KMS-11 (cell line): ENCODE measurements around the gene CIBAR2.

Experiments
- H2AFZ ChIP-seq: fragments of 200-600 bp; sonication (generic); 2 replicates; pipeline ENCODE4 v1.6.1; 2016; ENCODE audit warnings: antibody characterized with exemption, mixed run types, low read depth
- H3K27ac ChIP-seq: fragments of 200-600 bp; sonication (generic); 2 replicates; pipeline ENCODE4 v1.6.1; 2016; ENCODE audit warnings: mild to moderate bottlenecking, mixed run types
- H3K27me3 ChIP-seq: fragments of 200-600 bp; sonication (generic); 2 replicates; pipeline ENCODE4 v1.6.1; 2017; ENCODE audit warnings: mild to moderate bottlenecking, low read depth, mixed run types, moderate library complexity; ENCODE audit not compliant: insufficient read depth
- H3K36me3 ChIP-seq: fragments of 200-600 bp; sonication (generic); 2 replicates; pipeline ENCODE4 v1.6.1; 2017; ENCODE audit warnings: mild to moderate bottlenecking, mixed run types; ENCODE audit not compliant: insufficient read depth
- H3K4me1 ChIP-seq: fragments of 200-600 bp; sonication (generic); 2 replicates; pipeline ENCODE4 v1.6.1; 2016; ENCODE audit warnings: mild to moderate bottlenecking, low read depth, mixed run types; ENCODE audit not compliant: poor library complexity, severe bottlenecking
- H3K4me2 ChIP-seq: fragments of 200-600 bp; sonication (generic); 2 replicates; pipeline ENCODE4 v1.7.0; 2016; ENCODE audit warnings: mild to moderate bottlenecking, mixed run types
- H3K4me3 ChIP-seq: fragments of 200-600 bp; sonication (generic); IDR thresholded peaks from 2 replicates; pipeline ENCODE4 v1.6.1; 2017; ENCODE audit warnings: low read depth, low read length, mixed read lengths; ENCODE audit not compliant: insufficient read depth
- H3K79me2 ChIP-seq: fragments of 200-600 bp; sonication (generic); 2 replicates; pipeline ENCODE4 v1.6.1; 2016; ENCODE audit warnings: low read depth, mixed run types; ENCODE audit not compliant: insufficient read depth
- H3K9ac ChIP-seq: fragments of 200-600 bp; sonication (generic); 2 replicates; pipeline ENCODE4 v1.6.1; 2016; ENCODE audit warnings: mild to moderate bottlenecking, mixed run types
- H4K20me1 ChIP-seq: fragments of 200-600 bp; sonication (generic); 2 replicates; pipeline ENCODE4 v1.6.1; 2016; ENCODE audit warnings: mild to moderate bottlenecking, mixed run types; ENCODE audit not compliant: insufficient read depth
- TF ChIP-seq, protein P1 (sequence below): fragments of 200-600 bp; sonication (generic); conservative IDR thresholded peaks from 2 replicates; pipeline ENCODE4 v1.6.1; 2017; ENCODE audit warnings: low read depth, mild to moderate bottlenecking, antibody characterized with exemption, low read length, moderate library complexity, mixed read lengths

CIBAR2 gene

GRCh38 chr16:85139881-85140339, 27.6 kb upstream of the CIBAR2 start:
- H3K27me3 ChIP-seq = peaks cover 100% of the 10 kb centered on the region
- no peaks in the 10 kb centered on the region for H3K4me1 ChIP-seq
- no peak overlapping the region for H3K4me2 ChIP-seq
- no peak overlapping the region for H3K4me3 ChIP-seq
- H3K27ac ChIP-seq = no peak overlapping the region
- no peak overlapping the region for H2AFZ ChIP-seq
- TF ChIP-seq, protein P1, sequence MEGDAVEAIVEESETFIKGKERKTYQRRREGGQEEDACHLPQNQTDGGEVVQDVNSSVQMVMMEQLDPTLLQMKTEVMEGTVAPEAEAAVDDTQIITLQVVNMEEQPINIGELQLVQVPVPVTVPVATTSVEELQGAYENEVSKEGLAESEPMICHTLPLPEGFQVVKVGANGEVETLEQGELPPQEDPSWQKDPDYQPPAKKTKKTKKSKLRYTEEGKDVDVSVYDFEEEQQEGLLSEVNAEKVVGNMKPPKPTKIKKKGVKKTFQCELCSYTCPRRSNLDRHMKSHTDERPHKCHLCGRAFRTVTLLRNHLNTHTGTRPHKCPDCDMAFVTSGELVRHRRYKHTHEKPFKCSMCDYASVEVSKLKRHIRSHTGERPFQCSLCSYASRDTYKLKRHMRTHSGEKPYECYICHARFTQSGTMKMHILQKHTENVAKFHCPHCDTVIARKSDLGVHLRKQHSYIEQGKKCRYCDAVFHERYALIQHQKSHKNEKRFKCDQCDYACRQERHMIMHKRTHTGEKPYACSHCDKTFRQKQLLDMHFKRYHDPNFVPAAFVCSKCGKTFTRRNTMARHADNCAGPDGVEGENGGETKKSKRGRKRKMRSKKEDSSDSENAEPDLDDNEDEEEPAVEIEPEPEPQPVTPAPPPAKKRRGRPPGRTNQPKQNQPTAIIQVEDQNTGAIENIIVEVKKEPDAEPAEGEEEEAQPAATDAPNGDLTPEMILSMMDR = no peak
- no peak overlapping the region for H3K9ac ChIP-seq
- no peaks in the 10 kb centered on the region for H3K79me2 ChIP-seq
- no peaks in the 10 kb centered on the region for H3K36me3 ChIP-seq
- H4K20me1 ChIP-seq = no peaks in the 10 kb centered on the region

DNA sequence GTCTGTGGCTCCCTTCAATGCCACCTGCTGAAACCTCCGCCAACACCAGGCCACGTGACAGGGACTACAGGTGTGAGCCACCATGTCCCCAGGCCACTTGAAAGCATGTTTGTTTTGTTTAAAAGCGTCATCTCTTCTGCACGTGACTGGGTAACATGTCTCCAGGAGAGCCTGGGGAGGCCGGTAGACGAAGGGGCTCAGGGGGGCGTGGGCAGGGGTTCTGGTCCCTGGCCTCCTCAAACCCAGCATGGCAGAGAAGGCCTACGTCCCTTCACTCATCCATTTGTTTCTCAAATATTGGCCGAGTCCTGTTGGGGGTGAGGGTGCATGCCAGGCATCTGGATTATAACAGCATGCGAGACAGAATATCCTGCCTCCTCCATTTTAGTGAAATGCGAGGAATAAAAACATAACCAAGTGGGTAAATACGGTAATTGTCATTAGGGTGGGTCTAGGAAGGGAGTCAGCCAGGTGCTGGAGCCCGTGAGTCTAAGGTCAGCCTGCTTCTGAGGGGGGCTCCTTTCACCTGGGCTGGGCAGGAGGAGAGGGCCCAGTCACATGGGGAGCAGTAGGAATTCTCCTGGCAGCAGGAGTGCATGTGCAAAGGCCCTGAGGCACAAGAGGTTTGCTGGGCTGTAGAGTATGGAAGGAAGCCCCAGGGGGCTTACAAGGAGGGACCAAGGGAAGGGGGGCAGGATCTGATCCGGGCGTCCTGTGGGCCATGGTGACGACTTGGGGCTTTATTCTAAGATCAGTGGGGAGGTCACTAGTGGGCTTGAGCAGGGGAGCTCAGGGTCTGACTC, 26.8 kb upstream of the CIBAR2 start:
- no peak overlapping the region for H2AFZ ChIP-seq
- peaks cover 99% of the 10 kb centered on the region for H3K27me3 ChIP-seq
- H3K79me2 ChIP-seq = no peaks in the 10 kb centered on the region
- no peak overlapping the region for H3K4me3 ChIP-seq
- H3K9ac ChIP-seq = no peak overlapping the region
- H3K27ac ChIP-seq = no peak overlapping the region
- no peaks in the 10 kb centered on the region for H4K20me1 ChIP-seq
- TF ChIP-seq, protein P1 = no peak
- no peaks in the 10 kb centered on the region for H3K4me1 ChIP-seq
- no peak overlapping the region for H3K4me2 ChIP-seq
- H3K36me3 ChIP-seq = no peaks in the 10 kb centered on the region

DNA sequence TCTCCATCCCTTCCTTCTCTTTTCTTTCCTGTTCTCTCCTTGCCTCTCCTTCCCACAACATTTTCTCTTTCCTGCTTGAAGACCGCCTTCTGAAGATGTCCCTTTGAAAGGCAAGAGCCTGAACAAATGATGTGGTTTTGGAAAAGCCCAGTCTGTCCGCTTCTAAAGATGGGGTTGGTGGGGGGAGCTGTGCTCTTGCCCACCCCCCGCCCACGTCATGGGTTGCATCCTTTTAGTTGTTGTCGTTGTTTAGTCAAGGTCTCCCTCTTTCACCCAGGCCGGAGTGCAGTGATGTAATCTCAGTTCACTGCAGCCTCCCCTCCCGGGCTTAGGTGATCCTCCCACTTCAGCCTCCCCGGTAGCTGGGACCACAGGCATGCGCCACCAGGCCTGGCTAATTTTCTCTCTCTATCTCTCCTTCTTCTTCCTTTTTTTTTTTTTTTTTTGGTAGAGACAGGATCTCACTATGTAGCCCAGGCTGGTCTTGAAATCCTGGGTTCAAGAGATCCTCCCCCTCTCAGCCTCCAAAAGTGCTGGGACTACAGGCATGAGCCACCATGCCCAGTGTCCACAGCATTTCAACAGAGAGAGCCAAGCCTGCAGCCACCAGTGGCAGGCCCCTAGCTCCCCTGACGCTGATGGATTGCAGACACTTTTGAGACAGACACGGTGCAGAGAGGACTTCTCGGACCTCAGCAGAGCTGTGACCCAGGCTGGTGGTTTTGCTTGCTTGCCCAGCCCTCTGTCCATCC, 26.0 kb upstream of the CIBAR2 start:
- H3K9ac ChIP-seq = no peak overlapping the region
- H3K4me3 ChIP-seq = no peak overlapping the region

DNA sequence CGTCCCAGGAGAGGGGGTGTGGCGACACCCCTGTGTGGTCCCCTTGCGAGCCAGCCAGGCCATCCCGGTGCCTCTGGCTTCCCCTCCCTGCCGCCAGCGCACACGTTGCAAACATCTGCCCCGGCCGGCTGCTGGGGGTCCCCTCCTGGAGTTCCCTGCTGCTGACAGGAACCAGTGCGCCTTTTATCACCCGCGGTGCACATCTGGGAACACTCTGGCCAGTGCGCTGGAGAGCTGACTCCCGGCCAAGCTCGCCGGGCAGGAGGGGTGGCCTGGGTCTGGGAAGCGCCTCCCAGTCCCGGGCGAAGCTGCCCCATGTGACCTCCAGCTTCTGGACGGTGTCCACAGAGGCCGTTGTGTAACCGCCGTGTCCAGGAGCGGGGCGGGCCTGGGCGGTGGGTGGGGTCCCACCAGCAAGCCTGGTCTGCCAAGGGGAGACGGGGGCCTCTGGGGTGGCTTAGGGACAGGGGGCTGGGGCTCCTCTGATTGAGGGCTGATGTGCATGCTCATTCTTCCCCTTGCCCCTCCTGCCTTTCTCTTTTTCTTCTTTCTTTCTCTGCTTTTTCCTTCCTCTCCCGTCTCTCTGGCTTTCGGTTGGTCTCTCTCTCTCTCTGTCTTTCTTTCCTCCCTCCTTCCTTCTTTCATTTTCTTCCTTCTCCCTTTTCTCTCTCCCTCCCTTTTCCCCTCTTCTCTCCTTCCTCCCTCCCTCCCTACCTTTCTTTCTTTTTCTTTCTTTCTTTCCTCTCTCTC, 25.2 kb upstream of the CIBAR2 start:
- no peaks in the 10 kb centered on the region for H3K79me2 ChIP-seq
- no peak overlapping the region for H3K9ac ChIP-seq
- no peaks in the 10 kb centered on the region for H3K36me3 ChIP-seq
- H3K4me2 ChIP-seq = no peak overlapping the region
- no peaks in the 10 kb centered on the region for H3K4me1 ChIP-seq
- no peaks in the 10 kb centered on the region for H4K20me1 ChIP-seq
- H3K27ac ChIP-seq = no peak overlapping the region
- no peak overlapping the region for H3K4me3 ChIP-seq
- peaks cover 96% of the 10 kb centered on the region for H3K27me3 ChIP-seq
- TF ChIP-seq, protein P1 = no peak
- no peak overlapping the region for H2AFZ ChIP-seq

More for the DNA sequence above, 26.0 kb upstream of the CIBAR2 start:
- H3K4me1 ChIP-seq = no peaks in the 10 kb centered on the region
- no peaks in the 10 kb centered on the region for H3K79me2 ChIP-seq
- peaks cover 97% of the 10 kb centered on the region for H3K27me3 ChIP-seq
- no peak overlapping the region for H2AFZ ChIP-seq
- no peak overlapping the region for H3K4me2 ChIP-seq
- TF ChIP-seq, protein P1 = no peak
- H3K36me3 ChIP-seq = no peaks in the 10 kb centered on the region
- no peaks in the 10 kb centered on the region for H4K20me1 ChIP-seq
- no peak overlapping the region for H3K27ac ChIP-seq
